GM12878 (cell line): Measurements from ENCODE around the gene IFT172. TPM values are rescaled to one million over a fixed set of nuclear protein-coding genes. Genes with fewer than 3 reads are reported as not detected.
A peak's percentile ranks its signal among the peaks of the same experiment; 100 is the strongest.

ENCODE experiments used
- ATF7 ChIP-seq: fragments of 450-650 bp; IDR thresholded peaks from 2 replicates; pipeline ENCODE4 v1.6.1; 2016; ENCODE audit warnings: low read depth, mild to moderate bottlenecking
- BHLHE40 ChIP-seq, 2 experiments: fragments of 450-650 bp in 1 of 2; IDR thresholded peaks; 2 replicates each; pipeline ENCODE4 v1.6.1; 2011 to 2017; ENCODE audit warnings: low read depth in 2 of 2, borderline replicate concordance in 1 of 2, improper control_type of control experiment in 1 of 2, low read length in 1 of 2, mild to moderate bottlenecking in 1 of 2
- BMI1 ChIP-seq: fragments of 450-650 bp; IDR thresholded peaks from 2 replicates; pipeline ENCODE4 v1.6.1; 2016; ENCODE audit warnings: mild to moderate bottlenecking, moderate library complexity, borderline replicate concordance
- CBFB ChIP-seq: IDR thresholded peaks from 2 replicates; pipeline ENCODE4 v1.6.1; 2016; ENCODE audit warnings: antibody characterized with exemption, low read depth
- CREB1 ChIP-seq: IDR thresholded peaks from 2 replicates; pipeline ENCODE4 v1.6.1; 2012; ENCODE audit warnings: low read depth, mild to moderate bottlenecking, inconsistent platforms
- EED ChIP-seq: sonication (generic); IDR thresholded peaks from 2 replicates; pipeline ENCODE4 v1.6.1; 2016; ENCODE audit warnings: antibody characterized with exemption, low read depth
- GABPA ChIP-seq: IDR thresholded peaks from 2 replicates; pipeline ENCODE4 v1.6.1; 2014; ENCODE audit warnings: antibody characterized with exemption, low read depth, mild to moderate bottlenecking, inconsistent platforms
- IKZF1 ChIP-seq: fragments of 450-650 bp; conservative IDR thresholded peaks from 2 replicates; pipeline ENCODE4 v1.6.1; 2017; ENCODE audit warnings: antibody characterized with exemption, mild to moderate bottlenecking
- IKZF2 ChIP-seq, 2 experiments: fragments of 450-650 bp; IDR thresholded peaks; 2 replicates each; pipeline ENCODE4 v1.6.1; 2017; ENCODE audit warnings: mild to moderate bottlenecking in 2 of 2, moderate library complexity in 2 of 2
- MEF2A ChIP-seq: IDR thresholded peaks from 2 replicates; pipeline ENCODE4 v1.6.1; 2011; ENCODE audit warnings: low read depth, mild to moderate bottlenecking, low read length, moderate library complexity; ENCODE audit not compliant: insufficient read depth
- MYC ChIP-seq: IDR thresholded peaks from 2 replicates; pipeline ENCODE4 v1.6.1; 2011; ENCODE audit warnings: mild to moderate bottlenecking, low read length, moderate library complexity, inconsistent platforms; ENCODE audit not compliant: insufficient read depth, insufficient replicate concordance, insufficient read length, severe bottlenecking
- SMAD1 ChIP-seq: fragments of 450-650 bp; IDR thresholded peaks from 2 replicates; pipeline ENCODE4 v1.6.1; 2018; ENCODE audit warnings: mild to moderate bottlenecking, low read depth; ENCODE audit not compliant: partially characterized antibody
- SREBF2 ChIP-seq: IDR thresholded peaks from 2 replicates; pipeline ENCODE4 v1.6.1; 2012; ENCODE audit warnings: mild to moderate bottlenecking, low read length
- TAF1 ChIP-seq: IDR thresholded peaks from 2 replicates; pipeline ENCODE4 v1.6.1; 2011; ENCODE audit warnings: mild to moderate bottlenecking, low read depth, low read length, borderline replicate concordance
- TBL1XR1 ChIP-seq: IDR thresholded peaks from 2 replicates; pipeline ENCODE4 v1.6.1; 2012; ENCODE audit warnings: low read depth, low read length, improper control_type of control experiment
- YBX1 ChIP-seq: fragments of 450-650 bp; IDR thresholded peaks from 2 replicates; pipeline ENCODE4 v1.6.1; 2016; ENCODE audit warnings: antibody characterized with exemption
- ZZZ3 ChIP-seq: IDR thresholded peaks from 2 replicates; pipeline ENCODE4 v1.6.1; 2011; ENCODE audit warnings: low read depth; ENCODE audit not compliant: control insufficient read depth, insufficient read length
- polyA plus RNA-seq, 11 experiments: library from polyadenylated mRNA; depleted of rRNA in 4 of 11; unstranded in 6 of 11; stranded (reverse) in 5 of 11; fragments of >200 nt; fragmentation: Nextera tagmentation in 4 of 11; fragmentation: Illumina TruSeq in 1 of 11; extraction: Ambion mirVana in 4 of 11; extraction: Trizol in 1 of 11; gene quantifications; 1 replicate in 1 of 11; 2 replicates in 10 of 11; pipeline versions ENCODE4 v1.2.1 to v1.2.3, GENCODE V29; 2011 to 2016; ENCODE audit warnings: inconsistent platforms in 2 of 11, missing spikeins in 2 of 11, low read depth in 1 of 11
- total RNA-seq, 4 experiments: library from RNA; depleted of rRNA in 3 of 4; stranded (reverse); fragments of >200 nt in 3 of 4; fragmentation: Illumina TruSeq in 1 of 4; extraction: Trizol in 1 of 4; gene quantifications; 2 replicates each; pipeline versions ENCODE4 v1.2.1 to v1.2.3, GENCODE V29; 2013 to 2021
- TF ChIP-seq, protein P1 (sequence below): fragments of 450-650 bp; IDR thresholded peaks from 2 replicates; pipeline ENCODE4 v1.6.1; 2017; ENCODE audit warnings: mild to moderate bottlenecking, moderate library complexity
- TF ChIP-seq, protein P2 (sequence below): IDR thresholded peaks from 2 replicates; pipeline ENCODE4 v1.6.1; 2012; ENCODE audit warnings: improper control_type of control experiment, low read depth, low read length; ENCODE audit not compliant: insufficient replicate concordance
- TF ChIP-seq, protein P3 (sequence below): fragments of 450-650 bp; IDR thresholded peaks from 2 replicates; pipeline ENCODE4 v1.6.1; 2016; ENCODE audit warnings: mild to moderate bottlenecking

The IFT172 gene
- total and polyA plus RNA-seq, 10 of the 15 experiments (the other 5 are each of a cell fraction or from before 2014, with no cell fraction given), result 2.4 to 8.6 (median 6.2) TPM

DNA sequence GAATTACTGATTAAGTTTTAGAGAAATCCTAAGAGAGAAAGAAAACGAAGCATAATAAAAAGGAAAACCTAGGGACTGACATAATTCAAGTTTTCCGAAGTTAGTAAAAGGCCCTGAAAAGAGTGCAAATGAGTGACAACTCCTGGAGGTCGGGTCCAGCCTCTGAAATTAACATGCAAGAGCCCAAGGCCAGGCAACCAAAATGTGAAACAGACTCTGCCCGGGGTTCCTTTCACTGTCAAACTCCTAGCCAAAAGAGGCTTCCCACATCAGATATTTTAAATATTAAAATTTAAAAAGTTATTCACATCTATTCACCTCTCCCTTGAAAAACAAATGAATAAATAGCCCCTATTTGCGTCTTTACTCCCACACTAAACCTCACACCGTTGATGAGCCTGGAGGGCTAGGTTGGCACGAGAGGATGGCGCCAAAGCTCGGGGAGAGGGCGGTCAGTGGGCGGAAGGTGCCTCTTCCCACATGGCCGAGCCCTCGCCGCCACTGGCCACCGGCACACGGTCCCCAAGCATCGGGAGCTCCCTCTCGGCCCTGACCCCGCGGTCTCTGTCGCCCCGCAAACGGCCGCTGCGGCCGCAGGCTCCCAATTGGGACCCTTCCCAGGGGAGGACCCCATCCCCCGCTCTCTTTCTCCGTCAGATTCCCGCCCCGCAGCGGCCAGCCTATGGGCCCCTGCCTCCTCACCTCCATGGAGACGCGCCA is 80.8 kb downstream of the IFT172 start (continued):
- TF ChIP-seq, protein P1, sequence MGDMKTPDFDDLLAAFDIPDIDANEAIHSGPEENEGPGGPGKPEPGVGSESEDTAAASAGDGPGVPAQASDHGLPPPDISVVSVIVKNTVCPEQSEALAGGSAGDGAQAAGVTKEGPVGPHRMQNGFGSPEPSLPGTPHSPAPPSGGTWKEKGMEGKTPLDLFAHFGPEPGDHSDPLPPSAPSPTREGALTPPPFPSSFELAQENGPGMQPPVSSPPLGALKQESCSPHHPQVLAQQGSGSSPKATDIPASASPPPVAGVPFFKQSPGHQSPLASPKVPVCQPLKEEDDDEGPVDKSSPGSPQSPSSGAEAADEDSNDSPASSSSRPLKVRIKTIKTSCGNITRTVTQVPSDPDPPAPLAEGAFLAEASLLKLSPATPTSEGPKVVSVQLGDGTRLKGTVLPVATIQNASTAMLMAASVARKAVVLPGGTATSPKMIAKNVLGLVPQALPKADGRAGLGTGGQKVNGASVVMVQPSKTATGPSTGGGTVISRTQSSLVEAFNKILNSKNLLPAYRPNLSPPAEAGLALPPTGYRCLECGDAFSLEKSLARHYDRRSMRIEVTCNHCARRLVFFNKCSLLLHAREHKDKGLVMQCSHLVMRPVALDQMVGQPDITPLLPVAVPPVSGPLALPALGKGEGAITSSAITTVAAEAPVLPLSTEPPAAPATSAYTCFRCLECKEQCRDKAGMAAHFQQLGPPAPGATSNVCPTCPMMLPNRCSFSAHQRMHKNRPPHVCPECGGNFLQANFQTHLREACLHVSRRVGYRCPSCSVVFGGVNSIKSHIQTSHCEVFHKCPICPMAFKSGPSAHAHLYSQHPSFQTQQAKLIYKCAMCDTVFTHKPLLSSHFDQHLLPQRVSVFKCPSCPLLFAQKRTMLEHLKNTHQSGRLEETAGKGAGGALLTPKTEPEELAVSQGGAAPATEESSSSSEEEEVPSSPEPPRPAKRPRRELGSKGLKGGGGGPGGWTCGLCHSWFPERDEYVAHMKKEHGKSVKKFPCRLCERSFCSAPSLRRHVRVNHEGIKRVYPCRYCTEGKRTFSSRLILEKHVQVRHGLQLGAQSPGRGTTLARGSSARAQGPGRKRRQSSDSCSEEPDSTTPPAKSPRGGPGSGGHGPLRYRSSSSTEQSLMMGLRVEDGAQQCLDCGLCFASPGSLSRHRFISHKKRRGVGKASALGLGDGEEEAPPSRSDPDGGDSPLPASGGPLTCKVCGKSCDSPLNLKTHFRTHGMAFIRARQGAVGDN, result no peak
- TF ChIP-seq ATF7 (no peak), CBFB (0 out of 2 replicates have a peak, but pooled peaks have one; percentile 37), EED (peak; percentile 19; the same call in 1 of the 2 replicates), IKZF2 (IDR thresholded peaks at IDR 0.05) (no peak), TBL1XR1 (no peak), ZZZ3 (no peak), MYC (no peak), SMAD1 (no peak), TAF1 (no peak), BMI1 (no peak), CREB1 (no peak), SREBF2 (no peak), MEF2A (0 out of 2 replicates have a peak, but pooled peaks have one; percentile 13), YBX1 (no peak), GABPA (no peak), BHLHE40 (IDR thresholded peaks at IDR 0.05; ENCODE audit: borderline replicate concordance in 1 of 2, low read depth in 2 of 2, low read length in 1 of 2) (peak in 1 of 2 experiments; percentile 41; a peak in 1 of 4 replicates), IKZF1 (no peak)
- TF ChIP-seq, protein P2, sequence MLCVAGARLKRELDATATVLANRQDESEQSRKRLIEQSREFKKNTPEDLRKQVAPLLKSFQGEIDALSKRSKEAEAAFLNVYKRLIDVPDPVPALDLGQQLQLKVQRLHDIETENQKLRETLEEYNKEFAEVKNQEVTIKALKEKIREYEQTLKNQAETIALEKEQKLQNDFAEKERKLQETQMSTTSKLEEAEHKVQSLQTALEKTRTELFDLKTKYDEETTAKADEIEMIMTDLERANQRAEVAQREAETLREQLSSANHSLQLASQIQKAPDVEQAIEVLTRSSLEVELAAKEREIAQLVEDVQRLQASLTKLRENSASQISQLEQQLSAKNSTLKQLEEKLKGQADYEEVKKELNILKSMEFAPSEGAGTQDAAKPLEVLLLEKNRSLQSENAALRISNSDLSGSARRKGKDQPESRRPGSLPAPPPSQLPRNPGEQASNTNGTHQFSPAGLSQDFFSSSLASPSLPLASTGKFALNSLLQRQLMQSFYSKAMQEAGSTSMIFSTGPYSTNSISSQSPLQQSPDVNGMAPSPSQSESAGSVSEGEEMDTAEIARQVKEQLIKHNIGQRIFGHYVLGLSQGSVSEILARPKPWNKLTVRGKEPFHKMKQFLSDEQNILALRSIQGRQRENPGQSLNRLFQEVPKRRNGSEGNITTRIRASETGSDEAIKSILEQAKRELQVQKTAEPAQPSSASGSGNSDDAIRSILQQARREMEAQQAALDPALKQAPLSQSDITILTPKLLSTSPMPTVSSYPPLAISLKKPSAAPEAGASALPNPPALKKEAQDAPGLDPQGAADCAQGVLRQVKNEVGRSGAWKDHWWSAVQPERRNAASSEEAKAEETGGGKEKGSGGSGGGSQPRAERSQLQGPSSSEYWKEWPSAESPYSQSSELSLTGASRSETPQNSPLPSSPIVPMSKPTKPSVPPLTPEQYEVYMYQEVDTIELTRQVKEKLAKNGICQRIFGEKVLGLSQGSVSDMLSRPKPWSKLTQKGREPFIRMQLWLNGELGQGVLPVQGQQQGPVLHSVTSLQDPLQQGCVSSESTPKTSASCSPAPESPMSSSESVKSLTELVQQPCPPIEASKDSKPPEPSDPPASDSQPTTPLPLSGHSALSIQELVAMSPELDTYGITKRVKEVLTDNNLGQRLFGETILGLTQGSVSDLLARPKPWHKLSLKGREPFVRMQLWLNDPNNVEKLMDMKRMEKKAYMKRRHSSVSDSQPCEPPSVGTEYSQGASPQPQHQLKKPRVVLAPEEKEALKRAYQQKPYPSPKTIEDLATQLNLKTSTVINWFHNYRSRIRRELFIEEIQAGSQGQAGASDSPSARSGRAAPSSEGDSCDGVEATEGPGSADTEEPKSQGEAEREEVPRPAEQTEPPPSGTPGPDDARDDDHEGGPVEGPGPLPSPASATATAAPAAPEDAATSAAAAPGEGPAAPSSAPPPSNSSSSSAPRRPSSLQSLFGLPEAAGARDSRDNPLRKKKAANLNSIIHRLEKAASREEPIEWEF, result no peak
- TF ChIP-seq, protein P3, sequence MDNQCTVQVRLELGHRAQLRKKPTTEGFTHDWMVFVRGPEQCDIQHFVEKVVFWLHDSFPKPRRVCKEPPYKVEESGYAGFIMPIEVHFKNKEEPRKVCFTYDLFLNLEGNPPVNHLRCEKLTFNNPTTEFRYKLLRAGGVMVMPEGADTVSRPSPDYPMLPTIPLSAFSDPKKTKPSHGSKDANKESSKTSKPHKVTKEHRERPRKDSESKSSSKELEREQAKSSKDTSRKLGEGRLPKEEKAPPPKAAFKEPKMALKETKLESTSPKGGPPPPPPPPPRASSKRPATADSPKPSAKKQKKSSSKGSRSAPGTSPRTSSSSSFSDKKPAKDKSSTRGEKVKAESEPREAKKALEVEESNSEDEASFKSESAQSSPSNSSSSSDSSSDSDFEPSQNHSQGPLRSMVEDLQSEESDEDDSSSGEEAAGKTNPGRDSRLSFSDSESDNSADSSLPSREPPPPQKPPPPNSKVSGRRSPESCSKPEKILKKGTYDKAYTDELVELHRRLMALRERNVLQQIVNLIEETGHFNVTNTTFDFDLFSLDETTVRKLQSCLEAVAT, result no peak
